K562 (cell line): ENCODE data around the gene TIMM10. TPM values are rescaled to one million over a fixed set of nuclear protein-coding genes. Genes with fewer than 3 reads are reported as not detected.

ENCODE experiments used
- ATAC-seq: fragments of 200-7000 bp; cut with Tn5 transposase; 3 replicates; pipeline ENCODE4 v1.9.1; 2020; ENCODE audit warnings: moderate library complexity
- BruUV-seq: library from RNA; stranded (reverse); fragments of 400-500 nt; replicated peaks from 2 replicates; lab custom pipeline; 2021; lab: Mats Ljungman, UMichigan
- CTCF ChIA-PET: fragments of 300-600 bp; formaldehyde crosslinking; extraction: SDS; loops from one replicate; lab custom pipeline; 2021; ENCODE audit warnings: low intra/inter-chr PET ratio; lab: Yijun Ruan, JAX
- POLR2A ChIA-PET: fragments of 300-600, 350-650 bp; sonication (Branson Sonifier 250); formaldehyde crosslinking; extraction: SDS; loops from one replicate; lab custom pipeline; 2021; ENCODE audit warnings: antibody characterized with exemption, inconsistent platforms; lab: Yijun Ruan, JAX
- DNase-seq, 4 experiments: peaks; one replicate each; pipeline versions ENCODE4 v3.0.0 to v3.0.0-alpha.2; 2011 to 2018; ENCODE audit warnings: low spot score in 3 of 4, mixed read lengths in 3 of 4; ENCODE audit errors: extremely low read depth in 1 of 4
- FAIRE-seq: peaks from 2 replicates; lab custom pipeline; 2011; peaks lifted over from hg19 to GRCh38; lab: Jason Lieb, UNC
- H2AFZ ChIP-seq: 2 replicates; pipeline ENCODE4 v1.6.0; 2011; ENCODE audit warnings: low read depth, low read length, control low read depth, inconsistent platforms
- H3K27ac ChIP-seq: fragments of 200-600 bp; 3 replicates; pipeline ENCODE4 v1.8.0; 2011; ENCODE audit warnings: low read depth, mild to moderate bottlenecking, control low read depth, inconsistent platforms, low read length, moderate library complexity, mixed read lengths; ENCODE audit errors: extremely low read depth
- H3K27me3 ChIP-seq, 2 experiments: fragments of 300-600 bp in 1 of 2; 2 replicates in 1 of 2; 3 replicates in 1 of 2; pipeline versions ENCODE4 v1.6.0 to v1.8.0; 2011; ENCODE audit warnings: inconsistent platforms in 2 of 2, low read length in 2 of 2, mild to moderate bottlenecking in 1 of 2, mixed read lengths in 1 of 2, moderate library complexity in 1 of 2; ENCODE audit not compliant: control insufficient read depth in 2 of 2, insufficient read depth in 2 of 2
- H3K36me3 ChIP-seq: fragments of 300-600 bp; 3 replicates; pipeline ENCODE4 v1.8.0; 2011; ENCODE audit warnings: mild to moderate bottlenecking, low read length, inconsistent platforms; ENCODE audit not compliant: control insufficient read depth, insufficient read depth
- H3K4me1 ChIP-seq, 2 experiments: fragments of 200-600 bp in 1 of 2; replicated peaks in 1 of 2; 2 replicates in 1 of 2; 3 replicates in 1 of 2; pipeline versions ENCODE4 v1.5.1 to v1.8.0; 2011; ENCODE audit warnings: inconsistent platforms in 2 of 2, low read length in 2 of 2, mild to moderate bottlenecking in 1 of 2, mixed read lengths in 1 of 2, moderate library complexity in 1 of 2; ENCODE audit not compliant: control insufficient read depth in 2 of 2, insufficient read depth in 2 of 2
- H3K4me2 ChIP-seq: 2 replicates; pipeline ENCODE4 v1.6.1; 2011; ENCODE audit warnings: low read length, control low read depth, inconsistent platforms, mixed read lengths; ENCODE audit not compliant: insufficient read depth
- H3K4me3 ChIP-seq: fragments of 200-600 bp; sonication (generic), shearing (Covaris generic); 2 replicates; pipeline ENCODE4 v1.5.1; 2016; ENCODE audit warnings: control low read depth, inconsistent platforms
- H3K79me2 ChIP-seq: fragments of 200-600 bp; 3 replicates; pipeline ENCODE4 v1.8.0; 2011; ENCODE audit warnings: low read length, inconsistent platforms; ENCODE audit not compliant: control insufficient read depth, insufficient read depth
- H3K9ac ChIP-seq, 2 experiments: 2 replicates each; pipeline versions ENCODE4 v1.6.0 to v1.6.1; 2011; ENCODE audit warnings: low read depth in 2 of 2, low read length in 2 of 2, control low read depth in 1 of 2, inconsistent platforms in 1 of 2, mild to moderate bottlenecking in 1 of 2, mixed read lengths in 1 of 2; ENCODE audit not compliant: insufficient read depth in 1 of 2
- H3K9me1 ChIP-seq: one replicate; pipeline ENCODE4 v1.6.0; 2011; ENCODE audit warnings: inconsistent platforms, mild to moderate bottlenecking, low read length, moderate library complexity; ENCODE audit not compliant: control insufficient read depth, insufficient read depth
- H3K9me3 ChIP-seq: replicated peaks from 2 replicates; pipeline ENCODE4 v1.5.1; 2011; ENCODE audit warnings: low read depth, low read length, inconsistent platforms; ENCODE audit not compliant: control insufficient read depth, insufficient read depth
- H4K20me1 ChIP-seq: replicated peaks from 2 replicates; pipeline ENCODE4 v1.6.1; 2011; ENCODE audit warnings: low read length, inconsistent platforms, mixed read lengths; ENCODE audit not compliant: control insufficient read depth, insufficient read depth
- CBX2 ChIP-seq: fragments of 200-600 bp; sonication (generic); IDR thresholded peaks from one replicate; pipeline ENCODE4 v1.6.1; 2012; ENCODE audit warnings: mild to moderate bottlenecking, low read length, inconsistent platforms; ENCODE audit not compliant: insufficient read depth, poor library complexity, severe bottlenecking
- CEBPG ChIP-seq, 3 experiments: fragments of 200-800 bp in 1 of 3; sonication (Bioruptor generic) in 1 of 3; sonication (generic) in 1 of 3; formaldehyde crosslinking in 1 of 3; IDR thresholded peaks in 2 of 3; conservative IDR thresholded peaks in 1 of 3; 2 replicates each; pipeline versions ENCODE4 v1.6.1 to v1.8.0; 2016 to 2022; ENCODE audit warnings: missing compliant biosample characterization in 2 of 3, missing genetic modification characterization in 2 of 3, mild to moderate bottlenecking in 1 of 3, missing genetic modification reagents in 1 of 3
- DACH1 ChIP-seq: fragments of 450-650 bp; IDR thresholded peaks from 2 replicates; pipeline ENCODE4 v1.6.1; 2018; ENCODE audit not compliant: partially characterized antibody
- ETV1 ChIP-seq: fragments of 450-650 bp; conservative IDR thresholded peaks from 2 replicates; pipeline ENCODE4 v1.6.1; 2016; ENCODE audit warnings: missing genetic modification characterization, control low read depth, low read depth, missing compliant biosample characterization
- FOS ChIP-seq: IDR thresholded peaks from 3 replicates; pipeline ENCODE4 v1.6.1; 2011; ENCODE audit not compliant: insufficient read length; ENCODE audit errors: extremely low read depth
- HDAC6 ChIP-seq: IDR thresholded peaks from 2 replicates; pipeline ENCODE4 v1.6.1; 2012; ENCODE audit warnings: low read depth, mild to moderate bottlenecking, control low read depth, inconsistent platforms, low read length, moderate library complexity
- PBX2 ChIP-seq, 2 experiments: IDR thresholded peaks in 1 of 2; conservative IDR thresholded peaks in 1 of 2; 2 replicates each; pipeline ENCODE4 v1.6.1; 2016; ENCODE audit warnings: low read depth in 2 of 2, mild to moderate bottlenecking in 1 of 2, missing compliant biosample characterization in 1 of 2, missing genetic modification characterization in 1 of 2, moderate library complexity in 1 of 2
- PURB ChIP-seq: sonication (generic); formaldehyde crosslinking; IDR thresholded peaks from 2 replicates; pipeline ENCODE4 v1.9.0; 2021; ENCODE audit warnings: low read depth, mild to moderate bottlenecking, missing genetic modification reagents
- RBFOX2 ChIP-seq: fragments of 200-400 bp; formaldehyde crosslinking; IDR thresholded peaks from 2 replicates; pipeline ENCODE4 v1.6.1; 2017; ENCODE audit warnings: low read depth, mild to moderate bottlenecking, low read length, moderate library complexity
- SP1 ChIP-seq: sonication (generic); formaldehyde crosslinking; IDR thresholded peaks from 2 replicates; pipeline ENCODE4 v1.8.1; 2022; ENCODE audit warnings: mild to moderate bottlenecking, missing genetic modification reagents
- ZNF134 ChIP-seq: fragments of 250-450 bp; sonication (Bioruptor Pico); conservative IDR thresholded peaks from 2 replicates; pipeline ENCODE4 v1.4.0; 2020
- ZNF518B ChIP-seq: fragments of 250-450 bp; sonication (Bioruptor Pico); IDR thresholded peaks from 2 replicates; pipeline ENCODE4 v1.5.0; 2021; ENCODE audit warnings: mild to moderate bottlenecking, moderate library complexity
- ZNF707 ChIP-seq: fragments of 250-450 bp; sonication (Bioruptor Pico); conservative IDR thresholded peaks from 2 replicates; pipeline ENCODE4 v1.8.0; 2022; ENCODE audit warnings: inconsistent platforms, mild to moderate bottlenecking, moderate library complexity
- WGBS: fragments of 100-300 bp; shearing (Covaris generic); methylation state at CpG from one replicate; pipeline ENCODE4 v1.1.6; 2016; ENCODE audit warnings: low coverage, mixed read lengths; ENCODE audit not compliant: insufficient coverage; ENCODE audit errors: missing lambda C conversion rate; 5-methylcytosine and 5-hydroxymethylcytosine counted together
- in situ Hi-C: fragments of 300-500 bp; cut with MboI; formaldehyde crosslinking; loops from 4 replicates; pipeline ENCODE4 v1.15.0; 2018; ENCODE audit warnings: inconsistent platforms, mixed read lengths
- intact Hi-C: fragments of 100-400 bp; cut with micrococcal nuclease; formaldehyde crosslinking; loops from 2 replicates; pipeline ENCODE4 v1.14.2; 2022
- polyA plus RNA-seq, 8 experiments: library from polyadenylated mRNA; depleted of rRNA in 4 of 8; stranded (reverse) in 5 of 8; unstranded in 3 of 8; fragments of >200 nt; fragmentation: Nextera tagmentation in 2 of 8; fragmentation: Illumina TruSeq in 1 of 8; extraction: Ambion mirVana in 2 of 8; extraction: Trizol in 1 of 8; gene quantifications; 2 replicates each; pipeline versions ENCODE4 v1.2.1 to v1.2.3, GENCODE V29; 2011 to 2014; ENCODE audit warnings: inconsistent platforms in 1 of 8, missing spikeins in 1 of 8
- total RNA-seq, 7 experiments: library from RNA; depleted of rRNA in 6 of 7; stranded (reverse); fragments of >200 nt in 6 of 7; fragmentation: Illumina TruSeq in 2 of 7; extraction: Trizol in 2 of 7; gene quantifications; 2 replicates each; pipeline versions ENCODE4 v1.2.1 to v1.2.3, GENCODE V29; 2011 to 2021; ENCODE audit warnings: low replicate concordance in 1 of 7

TIMM10 gene
- total and polyA plus RNA-seq, 9 of the 15 experiments (the other 6 are each of a cell fraction or from before 2014, with no cell fraction given), result 109 to 553 (median 172) TPM

GRCh38 chr11:57491371-57492061, 39.0 kb downstream of the TIMM10 start:
- Histone ChIP-seq H3K4me3 (no peak overlapping the region), H3K79me2 (no peaks in the 10 kb centered on the region), H3K27ac (no peak overlapping the region), H2AFZ (no peak overlapping the region), H3K36me3 (peaks cover 78% of the 10 kb centered on the region; the same call in 2 of the 3 replicates), H3K9me3 (no peaks in the 10 kb centered on the region), H3K9me1 (no peaks in the 10 kb centered on the region), H3K4me2 (no peak overlapping the region), H3K27me3 (no peaks in the 10 kb centered on the region), H4K20me1 (0 out of 2 replicates have a peak, but pooled peaks cover 3% of the 10 kb centered on the region), H3K9ac (no peak overlapping the region; a peak in 1 of 4 replicates), H3K4me1 (peaks cover 0 to 7% of the 10 kb centered on the region in 2 experiments; a peak in 2 of 5 replicates)
- BruUV-seq, result no TSS peak
- FAIRE-seq (peak; percentile 83), DNase-seq (peak; percentile 68 to 76 (median 74)), ATAC-seq (peak; percentile 81)
- 81% methylated on average over 11 of the region's 11 CpGs for WGBS
- in situ Hi-C loops, result loop anchor here (5.0 kb wide), 1 partner anchor 36 kb away; no protein-coding TSS in a partner anchor
- POLR2A ChIA-PET, result interaction anchor here (0.7 to 1.1 kb wide), 3 partner anchors 28 to 119 kb away, joined by 3 to 4 read pairs (median 4); no protein-coding TSS in a partner anchor
- CTCF ChIA-PET, result interaction anchor here (0.6 to 5.1 kb wide), 5 partner anchors 29 to 154 kb away, joined by 3 to 51 read pairs (median 4); no protein-coding TSS in a partner anchor
- intact Hi-C loops, result loop anchor here (5.0 kb wide), 1 partner anchor 34 kb away; no protein-coding TSS in a partner anchor
- TF ChIP-seq CEBPG (CRISPR knock-in tag; IDR thresholded peaks at IDR 0.05), result peak; percentile 96
- peak; percentile 82 to 93 for TF ChIP-seq CEBPG (tag; conservative IDR thresholded peaks at IDR 0.05 in 1 of 2, IDR thresholded peaks at IDR 0.05 in 1 of 2)
- TF ChIP-seq PBX2 (CRISPR knock-in tag; IDR thresholded peaks at IDR 0.05; ENCODE audit: low read depth), result no peak
- no peak for TF ChIP-seq PBX2 (tag; conservative IDR thresholded peaks at IDR 0.05; ENCODE audit: low read depth)
- no peak for TF ChIP-seq SP1 (CRISPR knock-in tag)
- TF ChIP-seq RBFOX2, result 0 out of 2 replicates have a peak, but pooled peaks have one; percentile 37
- TF ChIP-seq CBX2, result no peak
- no peak for TF ChIP-seq ETV1
- no peak for TF ChIP-seq FOS
- TF ChIP-seq ZNF518B (CRISPR knock-in tag), result no peak
- no peak for TF ChIP-seq ZNF707 (CRISPR knock-in tag)
- TF ChIP-seq DACH1, result peak; percentile 13
- TF ChIP-seq HDAC6, result no peak
- no peak for TF ChIP-seq PURB (CRISPR knock-in tag)
- no peak for TF ChIP-seq ZNF134 (CRISPR knock-in tag)
